ENCODE results near the gene NUTF2. TPM values are rescaled to one million over a fixed set of nuclear protein-coding genes. Genes with fewer than 3 reads are reported as not detected.

NUTF2 gene
- total and polyA plus RNA-seq, 10 of the 15 experiments (the other 5 are each of a cell fraction or from before 2014, with no cell fraction given): 116 to 342 (median 202) TPM

- TF ChIP-seq BCLAF1 (IDR thresholded peaks at IDR 0.05) (no peak), CHD2 (IDR thresholded peaks at IDR 0.05; ENCODE audit: borderline replicate concordance, low read depth, low read length) (peak; percentile 82), TCF12 (IDR thresholded peaks at IDR 0.05; ENCODE audit: low read depth, low read length) (peak; percentile 37; the same call in 1 of the 2 replicates), BACH1 (IDR thresholded peaks at IDR 0.05; ENCODE audit: borderline replicate concordance) (peak; percentile 11; the same call in 1 of the 2 replicates), HDAC2 (IDR thresholded peaks at IDR 0.05) (no peak), ZNF207 (IDR thresholded peaks at IDR 0.05; ENCODE audit: borderline replicate concordance) (peak; percentile 69; the same call in 1 of the 2 replicates), ETV6 (conservative IDR thresholded peaks at IDR 0.05 in 1 of 2, IDR thresholded peaks at IDR 0.05 in 1 of 2; ENCODE audit: borderline replicate concordance in 1 of 2, low read depth in 1 of 2) (peak in 1 of 2 experiments; percentile 39; a peak in 1 of 4 replicates), IRF4 (IDR thresholded peaks at IDR 0.05; ENCODE audit: low read depth, low read length) (0 out of 2 replicates have a peak, but pooled peaks have one; percentile 19), CBFB (IDR thresholded peaks at IDR 0.05; ENCODE audit: low read depth) (peak; percentile 74), MLLT1 (IDR thresholded peaks at IDR 0.05) (peak; percentile 59; the same call in 1 of the 2 replicates), NKRF (conservative IDR thresholded peaks at IDR 0.05) (no peak), PKNOX1 (IDR thresholded peaks at IDR 0.05) (no peak), ESRRA (IDR thresholded peaks at IDR 0.05; ENCODE audit: low read length) (peak; percentile 18; the same call in 1 of the 2 replicates), BCL3 (IDR thresholded peaks at IDR 0.05; ENCODE audit: borderline replicate concordance, insufficient read depth, low read depth, low read length, poor library complexity, severe bottlenecking) (no peak), DPF2 (IDR thresholded peaks at IDR 0.05) (peak; percentile 22; the same call in 1 of the 2 replicates), FOXM1 (IDR thresholded peaks at IDR 0.05; ENCODE audit: low read depth, low read length) (no peak), RELA (IDR thresholded peaks at IDR 0.05; ENCODE audit: borderline replicate concordance, partially characterized antibody) (peak; percentile 65), FOXK2 (IDR thresholded peaks at IDR 0.05) (no peak), SP1 (IDR thresholded peaks at IDR 0.05; ENCODE audit: low read depth, low read length) (peak; percentile 70), CREM (IDR thresholded peaks at IDR 0.05; ENCODE audit: low read depth) (peak; percentile 91), KDM1A (IDR thresholded peaks at IDR 0.05; ENCODE audit: borderline replicate concordance) (no peak)
Observed at GRCh38 chr16:67846320-67847063, at the start of gene NUTF2 (continued).

Data from GM12878 (cell line).